T-helper 2 cell treated with Interferon-gamma antibody and Interleukin-4, amounts not matched to agents 100 ng/mL and 5 ng/mL, for 36 hours (primary cell): ENCODE data around the gene CBX5. TPM values are rescaled to one million over a fixed set of nuclear protein-coding genes. Genes with fewer than 3 reads are reported as not detected.
"Not testable (repeated sequence)": the region's sequence is repeated elsewhere in the genome, so short reads cannot be mapped to it uniquely, and the experiment has no call there.

Experiments used
- intact Hi-C: fragments of 100-400 bp; cut with micrococcal nuclease; formaldehyde crosslinking; loops from one replicate; pipeline ENCODE4 v1.15.1; 2023
- total RNA-seq: library from RNA; stranded (reverse); gene quantifications from 2 replicates; pipeline ENCODE4 v1.2.3, GENCODE V29; 2022

CBX5 gene
- total RNA-seq, 1 donor from 2014 or later = 153 TPM

- intact Hi-C loops = loop anchor here (1.0 kb wide), 1 partner anchor 195 kb away; no protein-coding TSS in a partner anchor
These were observed 78.7 kb downstream of the CBX5 start for GRCh38 chr12:54201001-54201794.

- intact Hi-C loops = no loop called here
These were observed 79.5 kb downstream of the CBX5 start for GRCh38 chr12:54200412-54200811.

- intact Hi-C loops = no loop called here
These were observed 80.0 kb downstream of the CBX5 start for GRCh38 chr12:54199917-54200316.

- intact Hi-C loops = no loop called here
These were observed 80.9 kb downstream of the CBX5 start for GRCh38 chr12:54199034-54199433.

GRCh38 chr12:54197431-54197909 lies 82.5 kb downstream of the CBX5 start:
- intact Hi-C loops = no loop called here

- intact Hi-C loops = no loop called here
These were observed 82.9 kb downstream of the CBX5 start for GRCh38 chr12:54197010-54197409.

GRCh38 chr12:54196396-54196795 lies 83.5 kb downstream of the CBX5 start:
- intact Hi-C loops = no loop called here

- intact Hi-C loops = no loop called here
These were observed 84.1 kb downstream of the CBX5 start for GRCh38 chr12:54195737-54196347.

GRCh38 chr12:54195080-54195736 lies 84.7 kb downstream of the CBX5 start:
- intact Hi-C loops = no loop called here

- intact Hi-C loops = not testable (repeated sequence)
These were observed 85.3 kb downstream of the CBX5 start for GRCh38 chr12:54194611-54195010.

- intact Hi-C loops = no loop called here
These were observed 86.5 kb downstream of the CBX5 start for GRCh38 chr12:54193434-54193833.

GRCh38 chr12:54191550-54192022 lies 88.3 kb downstream of the CBX5 start:
- intact Hi-C loops = loop anchor here (1.0 kb wide), 2 partner anchors 159 to 185 kb away; no protein-coding TSS in a partner anchor

- intact Hi-C loops = loop anchor here (1.0 kb wide), 2 partner anchors 159 to 185 kb away; no protein-coding TSS in a partner anchor
These were observed 88.8 kb downstream of the CBX5 start for GRCh38 chr12:54191126-54191525.

- intact Hi-C loops = loop anchor here (2.0 kb wide), 2 partner anchors 26 to 462 kb away; partner anchors contain the start of gene CALCOCO1
These were observed 90.8 kb downstream of the CBX5 start for GRCh38 chr12:54189198-54189539.

- intact Hi-C loops = no loop called here
These were observed 92.8 kb downstream of the CBX5 start for GRCh38 chr12:54187075-54187474.

- intact Hi-C loops = no loop called here
These were observed 94.0 kb downstream of the CBX5 start for GRCh38 chr12:54185919-54186318.

GRCh38 chr12:54185297-54185696 lies 94.6 kb downstream of the CBX5 start:
- intact Hi-C loops = not testable (repeated sequence)

GRCh38 chr12:54184024-54184805 lies 95.7 kb downstream of the CBX5 start:
- intact Hi-C loops = no loop called here

- intact Hi-C loops = no loop called here
These were observed 96.9 kb downstream of the CBX5 start for GRCh38 chr12:54182981-54183380.

GRCh38 chr12:54182086-54182485 lies 97.8 kb downstream of the CBX5 start:
- intact Hi-C loops = no loop called here
